Body of pancreas (tissue), 4 donors: ENCODE results near the gene AGTRAP.

ENCODE experiments used
- CTCF ChIP-seq, 7 experiments: fragments of 450-650 bp in 4 of 7; fragments of 200-600 bp in 3 of 7; sonication (generic) in 3 of 7; IDR thresholded peaks; one replicate each; pipeline ENCODE4 v1.5.1; 2016 to 2019; ENCODE audit warnings: antibody characterized with exemption in 7 of 7
- POLR2A ChIP-seq, 3 donors: fragments of 450-650 bp; IDR thresholded peaks; one replicate each; pipeline ENCODE4 v1.6.1; 2016; ENCODE audit warnings: antibody characterized with exemption in 3 of 3, mild to moderate bottlenecking in 2 of 3

- TF ChIP-seq POLR2A (IDR thresholded peaks at IDR 0.05) = no peak
- no peak for TF ChIP-seq CTCF (IDR thresholded peaks at IDR 0.05)
Measured at GRCh38 chr1:11704691-11705475, 31.1 kb upstream of the AGTRAP start.
